GM10266 (cell line): Measurements from ENCODE around the gene DCLRE1C.
"Not testable (repeated sequence)": the region's sequence is repeated elsewhere in the genome, so short reads cannot be mapped to it uniquely, and the experiment has no call there.

ENCODE experiments used
- DNase-seq: peaks from one replicate; pipeline ENCODE4 v3.0.0; 2012; ENCODE audit errors: extremely low spot score
- CTCF ChIP-seq: IDR thresholded peaks from 2 replicates; pipeline ENCODE4 v1.5.1; 2012; ENCODE audit warnings: mild to moderate bottlenecking, low read depth; ENCODE audit not compliant: control insufficient read depth, insufficient read depth; ENCODE audit errors: missing control alignments

The DCLRE1C gene

GRCh38 chr10:14954001-14954770 lies at the start of gene DCLRE1C:
DCLRE1C (minus strand) TSS chr10:14954096; CDS start chr10:14954010, 86 bp downstream.
- peak; percentile 87 for DNase-seq
- no peak for TF ChIP-seq CTCF

GRCh38 chr10:14995964-14996565 lies 42.2 kb upstream of the DCLRE1C start:
- no peak for DNase-seq
- no peak for TF ChIP-seq CTCF

- DNase-seq, result not testable (repeated sequence)
Observed at GRCh38 chr10:14993500-14994455, 39.9 kb upstream of the DCLRE1C start.

GRCh38 chr10:14992336-14992735 lies 38.4 kb upstream of the DCLRE1C start:
- not testable (repeated sequence) for DNase-seq

GRCh38 chr10:14991035-14991749 lies 37.3 kb upstream of the DCLRE1C start:
- peak; percentile 15 for DNase-seq
- peak; percentile 53 for TF ChIP-seq CTCF

GRCh38 chr10:14989552-14989951 lies 35.7 kb upstream of the DCLRE1C start:
- DNase-seq, result not testable (repeated sequence)

- no peak for TF ChIP-seq CTCF
- no peak for DNase-seq
Observed at GRCh38 chr10:14982744-14983143, 28.8 kb upstream of the DCLRE1C start.

- peak; percentile 11 for TF ChIP-seq CTCF
Observed at GRCh38 chr10:14975672-14976273, 21.9 kb upstream of the DCLRE1C start.

GRCh38 chr10:14974153-14974998 lies 20.5 kb upstream of the DCLRE1C start:
- DNase-seq, result not testable (repeated sequence)

More at GRCh38 chr10:14975672-14976273, 21.9 kb upstream of the DCLRE1C start:
- no peak for DNase-seq
